ENCODE data around the gene RETNLB. TPM values are rescaled to one million over a fixed set of nuclear protein-coding genes. Genes with fewer than 3 reads are reported as not detected.

RETNLB gene
- total and polyA plus RNA-seq, 12 donors: not detected

- DNase-seq: no peak
- H3K9me3 ChIP-seq (replicated peaks in 1 of 3): no peaks in the 10 kb centered on the region
- WGBS, 4 donors: 67 to 69% (median 68%) methylated on average over 5 of the region's 5 CpGs
- intact Hi-C loops (cut with DNase I): no loop called here
- H3K36me3 ChIP-seq (replicated peaks in 1 of 2): no peaks in the 10 kb centered on the region
- H3K4me1 ChIP-seq (replicated peaks in 1 of 2): no peaks in the 10 kb centered on the region
- TF ChIP-seq, protein P1, sequence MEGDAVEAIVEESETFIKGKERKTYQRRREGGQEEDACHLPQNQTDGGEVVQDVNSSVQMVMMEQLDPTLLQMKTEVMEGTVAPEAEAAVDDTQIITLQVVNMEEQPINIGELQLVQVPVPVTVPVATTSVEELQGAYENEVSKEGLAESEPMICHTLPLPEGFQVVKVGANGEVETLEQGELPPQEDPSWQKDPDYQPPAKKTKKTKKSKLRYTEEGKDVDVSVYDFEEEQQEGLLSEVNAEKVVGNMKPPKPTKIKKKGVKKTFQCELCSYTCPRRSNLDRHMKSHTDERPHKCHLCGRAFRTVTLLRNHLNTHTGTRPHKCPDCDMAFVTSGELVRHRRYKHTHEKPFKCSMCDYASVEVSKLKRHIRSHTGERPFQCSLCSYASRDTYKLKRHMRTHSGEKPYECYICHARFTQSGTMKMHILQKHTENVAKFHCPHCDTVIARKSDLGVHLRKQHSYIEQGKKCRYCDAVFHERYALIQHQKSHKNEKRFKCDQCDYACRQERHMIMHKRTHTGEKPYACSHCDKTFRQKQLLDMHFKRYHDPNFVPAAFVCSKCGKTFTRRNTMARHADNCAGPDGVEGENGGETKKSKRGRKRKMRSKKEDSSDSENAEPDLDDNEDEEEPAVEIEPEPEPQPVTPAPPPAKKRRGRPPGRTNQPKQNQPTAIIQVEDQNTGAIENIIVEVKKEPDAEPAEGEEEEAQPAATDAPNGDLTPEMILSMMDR (IDR thresholded peaks at IDR 0.05): no peak
- TF ChIP-seq POLR2A (IDR thresholded peaks at IDR 0.05): no peak
- no peak overlapping the region for H3K27ac ChIP-seq
- H3K27me3 ChIP-seq: no peaks in the 10 kb centered on the region
- H3K4me3 ChIP-seq: no peak overlapping the region
These were observed 44.1 kb downstream of the RETNLB start for GRCh38 chr3:108713009-108713516.

Small RNA genes within 50 kb of the gene (small RNA-seq; reads per million reads assigned to genes)
- 0 reads per million in 2 donors for gene AC092185.1

Other genes starting within 250 kb of the RETNLB start
- gene MYH15, start 246.8 kb downstream of the RETNLB start, total RNA-seq: under 1 TPM in 7 of 9 donors, not detected in 2; 0.07 to 0.67 (median 0.19) TPM
- gene MYH15, start 246.8 kb downstream of the RETNLB start, polyA plus RNA-seq: 1 to 10 TPM in 1 of 3 donors, under 1 TPM in 2; 0.13 to 1.0 (median 0.49) TPM
- gene CIP2A, start 168.0 kb downstream of the RETNLB start, total RNA-seq: 10 to 100 TPM in 2 of 9 donors, 1 to 10 TPM in 7; 1.9 to 16.6 (median 3.9) TPM
- 1 to 10 TPM in 2 of 3 donors, under 1 TPM in 1; 0.97 to 3.1 (median 1.1) TPM for gene CIP2A, start 168.0 kb downstream of the RETNLB start, polyA plus RNA-seq
- gene DZIP3, start 167.7 kb downstream of the RETNLB start, total RNA-seq: 10 to 100 TPM in 7 of 9 donors, 1 to 10 TPM in 2; 9.6 to 39.3 (median 16.1) TPM
- 10 to 100 TPM in 2 of 3 donors, 1 to 10 TPM in 1; 8.9 to 17.2 (median 13.4) TPM for gene DZIP3, start 167.7 kb downstream of the RETNLB start, polyA plus RNA-seq
- gene TRAT1, start 65.4 kb upstream of the RETNLB start, total RNA-seq: under 1 TPM in 7 of 9 donors, not detected in 2; 0.06 to 0.60 (median 0.37) TPM
- under 1 TPM; 0.03 to 0.18 (median 0.16) TPM for gene TRAT1, start 65.4 kb upstream of the RETNLB start, polyA plus RNA-seq
- gene GUCA1C, start 196.5 kb upstream of the RETNLB start, total RNA-seq: under 1 TPM in 1 of 9 donors, not detected in 8; 0.44 TPM
- under 1 TPM in 1 of 3 donors, not detected in 2; 0.48 TPM for gene GUCA1C, start 196.5 kb upstream of the RETNLB start, polyA plus RNA-seq

Measured in adrenal gland (tissue), 12 donors.